Stimulated activated CD8-positive, alpha-beta memory T cell treated with anti-CD3 and anti-CD28 coated beads, Interleukin-12 subunit alpha, Interleukin-12 subunit beta, amount 100 ng/mL, for 24 hours (primary cell): Measurements from ENCODE around the gene OR52K1.
"Not testable (repeated sequence)": the region's sequence is repeated elsewhere in the genome, so short reads cannot be mapped to it uniquely, and the experiment has no call there.

ENCODE experiments used
- DNase-seq: peaks from one replicate; pipeline ENCODE4 v3.0.0-alpha.2; 2020; ENCODE audit errors: extremely low read depth

The OR52K1 gene

DNA sequence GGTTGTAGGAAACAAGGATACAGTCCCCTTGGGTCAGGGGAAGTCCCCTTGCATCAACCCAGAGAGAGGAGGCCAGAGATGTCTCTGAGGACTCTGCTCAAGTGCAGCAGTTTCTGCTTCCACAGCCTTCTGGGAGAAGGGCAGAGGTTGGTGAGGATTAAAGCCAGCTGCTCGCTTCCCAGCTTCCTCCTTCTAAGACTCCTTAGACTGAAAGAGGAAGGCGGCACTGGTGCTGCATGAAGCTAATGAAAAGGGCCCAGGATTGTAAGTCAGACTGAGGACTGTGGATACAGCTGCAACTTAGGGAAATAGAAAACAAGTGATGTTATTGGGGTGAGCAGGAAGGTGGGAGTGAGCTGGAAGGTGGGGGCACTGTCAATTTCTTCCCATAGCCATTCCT lies at the start of gene OR52K1:
TSS of gene OR52K1 (plus strand) at position 202 of the 400 bp plus-strand sequence. CDS start 6,255 bp downstream, outside the sequence.
- DNase-seq = no peak

DNA sequence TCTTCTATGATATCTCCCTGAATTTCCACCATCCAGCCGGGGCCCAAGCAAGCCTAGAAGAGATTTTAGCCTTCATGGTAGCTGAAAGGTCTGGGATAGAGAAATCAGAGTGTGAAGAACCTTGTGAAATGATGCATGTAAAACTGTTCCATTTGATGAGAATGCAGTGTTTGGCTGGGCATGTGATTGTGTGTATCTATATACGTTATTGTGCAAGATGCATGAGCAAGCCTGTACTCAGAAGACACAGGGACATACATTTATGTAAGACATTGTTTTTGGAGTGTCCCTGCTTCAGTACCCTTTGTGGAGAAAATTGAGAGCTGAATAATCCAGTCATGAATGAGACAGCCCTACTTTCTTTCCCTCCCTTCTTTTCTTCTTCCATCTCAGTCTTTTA lies 48.6 kb upstream of the OR52K1 start:
- no peak for DNase-seq

DNA sequence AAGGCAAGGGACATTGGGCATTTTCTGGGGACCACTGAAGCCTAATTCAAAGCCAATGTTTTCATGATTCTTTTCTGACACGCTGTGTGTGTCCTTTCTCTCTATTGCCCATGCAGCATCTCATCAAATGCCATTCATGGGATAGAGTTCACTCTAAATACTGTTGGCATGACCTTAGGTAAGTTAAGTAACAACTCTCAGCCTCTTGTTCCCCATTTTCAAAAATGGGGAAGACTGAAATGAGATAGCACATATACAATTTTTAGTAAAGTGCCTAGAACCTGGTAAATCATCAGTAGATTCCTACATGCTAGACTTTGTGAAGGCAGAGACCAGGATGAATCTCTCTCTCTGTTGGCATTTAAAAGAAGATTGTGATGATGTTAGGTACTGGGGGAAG lies 46.0 kb upstream of the OR52K1 start:
- no peak for DNase-seq

DNA sequence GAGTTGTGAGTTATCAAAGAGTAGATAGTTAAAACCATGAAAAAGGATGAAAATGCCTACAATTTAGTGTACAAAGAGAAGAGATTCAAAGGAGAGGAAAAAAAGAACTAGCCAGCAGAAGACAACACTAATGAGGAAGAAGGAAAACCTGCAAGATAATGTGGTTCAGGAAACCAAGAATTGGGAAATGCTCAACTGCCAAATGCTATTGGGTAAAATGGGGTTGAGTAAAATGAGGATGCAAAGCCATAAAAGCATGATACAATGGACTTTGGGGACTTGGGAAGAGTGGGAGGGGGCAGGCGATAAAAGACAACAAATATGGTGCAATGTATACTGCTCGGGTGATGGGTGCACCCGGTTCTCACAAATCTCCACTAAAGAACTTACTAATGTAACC lies 40.9 kb upstream of the OR52K1 start:
- no peak for DNase-seq

DNA sequence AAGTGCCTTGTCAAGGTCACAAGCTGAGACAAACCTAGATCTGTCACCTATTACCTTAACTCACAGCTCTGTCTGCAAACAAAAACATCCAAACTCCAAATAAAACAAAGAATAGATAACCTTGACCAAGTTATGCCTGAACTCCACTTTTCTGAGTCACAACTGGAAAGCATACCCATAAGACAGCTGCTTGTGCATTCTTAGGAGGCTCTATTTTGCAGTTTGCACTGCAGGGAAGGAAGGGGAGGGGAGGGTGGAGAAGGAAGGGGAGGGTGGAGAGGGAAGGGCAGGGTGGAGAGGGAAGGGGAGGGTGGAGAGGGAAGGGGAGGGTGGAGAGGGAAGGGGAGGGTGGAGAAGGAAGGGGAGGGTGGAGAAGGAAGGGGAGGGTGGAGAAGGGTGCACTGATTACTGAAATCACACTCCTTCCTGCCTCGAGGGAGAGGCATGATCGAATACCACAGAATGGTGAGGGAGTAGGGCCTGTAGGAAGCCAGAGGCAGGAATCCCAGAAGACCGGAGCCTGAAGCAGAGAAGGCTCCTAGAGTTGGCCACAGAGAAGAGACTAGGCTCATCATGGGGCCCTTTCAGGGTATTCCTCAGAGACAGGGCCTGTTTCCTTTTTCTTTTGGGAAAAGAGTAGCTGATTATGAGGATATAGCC lies 39.1 kb upstream of the OR52K1 start:
- DNase-seq = no peak

DNA sequence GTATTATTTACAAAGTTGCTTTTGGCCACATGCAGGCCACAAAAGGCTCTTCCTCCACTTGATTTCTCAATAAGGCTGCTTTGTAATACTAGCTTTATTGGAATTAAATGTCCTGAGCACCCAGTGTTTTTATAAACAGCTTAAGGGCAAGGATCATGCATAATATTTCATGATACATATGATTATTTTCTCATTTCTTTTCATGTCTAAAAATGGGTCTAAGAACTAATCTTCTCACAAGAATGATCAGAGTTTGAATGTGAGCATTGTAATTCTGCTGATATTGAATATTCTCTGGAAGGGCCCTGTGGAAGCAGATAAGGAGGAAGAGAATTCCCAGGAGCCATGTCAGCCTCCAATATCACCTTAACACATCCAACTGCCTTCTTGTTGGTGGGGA lies 33.5 kb upstream of the OR52K1 start, which contains the start of gene OR52K2:
TSS of gene OR52K2 (plus strand) at position 301 of the 400 bp plus-strand sequence. CDS start at position 346, 45 bp downstream.
- no peak for DNase-seq

DNA sequence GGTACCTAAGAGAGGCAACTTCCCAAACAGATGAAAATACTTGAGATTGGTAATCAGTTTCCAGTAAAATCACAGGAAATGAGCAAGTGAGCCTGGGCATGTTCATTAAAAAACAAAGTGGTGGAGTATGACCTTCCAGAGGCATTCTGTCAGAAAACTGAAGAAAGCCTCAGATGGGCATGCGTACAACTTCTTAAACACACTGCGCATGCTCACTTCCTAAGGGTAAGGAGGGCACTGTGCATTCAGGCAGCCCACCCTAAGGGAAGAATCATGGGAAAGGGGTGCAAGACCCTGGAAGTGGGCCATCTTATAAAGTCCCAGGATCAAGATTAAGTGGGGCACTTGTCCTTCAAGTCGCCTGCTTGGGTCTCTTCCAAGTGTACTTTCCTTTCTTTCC lies 29.3 kb upstream of the OR52K1 start:
- DNase-seq = no peak

DNA sequence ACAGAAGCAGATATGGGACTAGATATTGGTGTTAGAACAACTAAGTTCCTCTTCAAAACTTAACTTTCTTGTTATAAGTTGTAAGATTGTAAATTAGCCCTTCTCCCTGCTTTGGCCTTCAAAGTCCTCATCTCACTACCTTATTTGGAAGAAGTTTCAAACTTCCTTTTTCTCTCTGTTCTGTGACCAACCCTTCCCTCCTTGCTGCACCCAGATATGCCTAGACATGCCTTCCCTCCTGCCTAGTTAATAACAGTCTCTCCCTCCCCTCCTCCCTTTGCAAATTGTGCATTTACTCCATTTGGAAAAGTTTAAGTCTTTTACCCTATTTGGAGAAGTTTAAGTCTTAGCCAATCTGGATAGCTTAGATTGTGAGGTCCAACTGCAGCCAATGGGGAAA lies 28.4 kb upstream of the OR52K1 start:
- DNase-seq = no peak

DNA sequence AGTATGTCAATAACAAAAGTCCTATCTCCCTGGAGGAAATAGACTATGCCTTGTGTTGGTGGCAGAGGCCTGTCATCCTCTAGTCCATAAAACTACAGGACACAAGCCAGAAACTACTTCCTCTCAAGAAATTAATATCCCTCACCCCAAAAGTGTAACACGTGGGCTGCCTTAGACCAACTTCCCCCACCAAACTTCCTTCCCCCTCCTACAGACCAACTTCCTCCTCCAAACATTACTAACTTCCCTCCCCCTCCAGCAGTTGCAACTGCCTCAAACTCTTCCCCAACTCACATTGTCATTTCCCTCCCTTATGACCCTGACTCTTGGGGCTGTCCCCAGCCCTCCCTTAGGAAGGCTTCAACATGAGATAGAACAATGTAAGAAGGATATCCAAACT lies 27.0 kb upstream of the OR52K1 start:
- DNase-seq = no peak

DNA sequence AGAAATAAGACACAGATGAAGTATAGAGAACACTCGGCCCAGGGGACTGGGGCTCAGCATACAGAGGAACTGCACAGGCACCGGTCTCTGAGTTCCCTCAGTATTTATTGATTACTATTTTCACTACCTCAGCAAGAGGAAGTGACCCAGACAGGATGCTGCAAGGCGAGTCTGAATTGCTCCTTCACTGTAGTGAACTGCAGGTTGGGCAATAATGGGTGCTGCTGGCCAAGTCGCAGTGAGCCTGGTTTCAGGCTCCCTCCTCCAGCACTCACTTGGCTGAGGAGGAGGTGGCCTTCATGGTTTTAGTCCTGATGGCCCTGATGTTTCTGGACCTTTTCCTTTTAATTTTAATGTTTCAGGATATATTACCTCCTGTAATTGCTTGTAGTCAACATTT lies 22.9 kb upstream of the OR52K1 start:
- DNase-seq = no peak

DNA sequence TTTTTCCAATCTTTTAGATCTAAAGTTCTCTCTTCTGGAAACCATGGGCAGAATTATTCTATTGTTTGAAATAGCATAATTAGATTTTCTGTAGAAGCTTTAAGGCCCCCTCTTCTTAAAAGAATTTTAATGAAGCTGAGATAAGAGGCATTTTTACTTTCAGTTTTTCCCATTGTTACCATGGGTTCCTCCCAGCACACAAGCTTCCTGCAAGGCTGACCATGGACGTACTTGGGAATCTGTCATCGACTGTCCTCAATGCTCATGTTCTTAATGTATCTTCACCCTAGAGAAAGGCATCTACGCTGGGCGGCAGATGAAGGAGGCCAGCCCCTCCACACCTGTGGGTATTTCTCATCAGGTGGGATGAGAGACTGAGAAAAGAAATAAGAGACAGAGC lies 22.3 kb upstream of the OR52K1 start:
- no peak for DNase-seq

DNA sequence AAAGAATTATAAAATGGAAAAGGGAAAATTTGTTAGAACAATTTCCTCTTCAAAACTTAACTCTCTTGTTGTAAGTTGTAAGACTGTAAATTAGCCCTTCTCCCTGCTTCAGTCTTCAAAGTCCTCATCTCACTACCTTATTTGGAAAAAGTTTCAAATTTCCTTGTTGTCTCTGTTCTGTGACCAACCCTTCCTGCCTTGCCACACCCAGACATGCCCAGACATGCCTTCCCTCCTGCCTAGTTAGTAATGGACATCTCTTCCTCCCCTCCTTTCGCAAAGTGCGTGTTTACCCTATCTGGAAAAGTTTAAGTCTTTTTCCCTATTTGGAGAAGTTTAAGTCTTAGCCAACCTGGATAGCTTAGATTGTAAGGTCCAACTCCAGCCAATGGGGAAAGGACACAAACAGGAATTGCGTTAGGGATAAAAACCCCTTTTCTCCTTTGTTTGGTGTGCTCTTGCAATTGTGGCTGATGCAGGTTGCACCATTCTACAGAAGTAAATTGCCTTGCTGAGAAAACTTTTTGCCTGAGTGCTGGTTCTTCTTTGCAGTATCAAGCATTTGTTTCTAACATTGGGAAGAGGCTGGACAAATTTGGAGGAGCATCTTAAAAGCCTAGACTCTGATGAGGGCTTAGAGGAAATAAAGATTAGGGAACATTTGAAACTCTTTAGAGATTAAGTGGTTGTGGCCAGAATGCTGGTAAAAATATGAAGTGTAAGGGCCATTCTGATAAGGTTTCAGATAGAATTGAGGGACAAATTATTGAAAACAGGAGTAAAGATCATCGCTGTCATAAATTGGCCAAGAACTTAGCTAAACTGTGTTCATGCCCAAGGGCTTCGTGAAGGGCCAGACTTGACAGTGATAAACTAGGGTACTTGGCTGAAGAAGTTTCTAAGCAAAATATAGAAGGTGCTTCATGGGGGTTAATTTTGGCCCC lies 18.0 kb upstream of the OR52K1 start:
- no peak for DNase-seq

DNA sequence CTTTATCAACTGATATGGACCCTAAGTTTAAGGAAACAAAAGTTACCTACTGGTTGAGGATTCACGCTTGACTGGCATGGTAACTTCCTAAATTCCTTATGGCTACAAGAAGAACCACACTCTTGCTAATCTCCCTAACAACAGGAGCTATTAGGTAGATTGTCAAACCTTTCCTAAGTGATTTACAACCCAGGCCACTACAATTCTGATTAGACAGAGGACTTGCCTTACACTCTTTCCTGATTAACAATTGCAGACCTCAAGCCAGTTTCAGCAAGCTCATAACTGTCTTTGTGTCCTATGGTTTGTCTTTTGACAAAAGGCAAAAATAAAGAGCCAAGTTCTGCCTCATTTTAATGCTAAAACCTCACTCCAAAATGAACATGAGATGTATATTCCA lies 17.0 kb upstream of the OR52K1 start:
- no peak for DNase-seq

DNA sequence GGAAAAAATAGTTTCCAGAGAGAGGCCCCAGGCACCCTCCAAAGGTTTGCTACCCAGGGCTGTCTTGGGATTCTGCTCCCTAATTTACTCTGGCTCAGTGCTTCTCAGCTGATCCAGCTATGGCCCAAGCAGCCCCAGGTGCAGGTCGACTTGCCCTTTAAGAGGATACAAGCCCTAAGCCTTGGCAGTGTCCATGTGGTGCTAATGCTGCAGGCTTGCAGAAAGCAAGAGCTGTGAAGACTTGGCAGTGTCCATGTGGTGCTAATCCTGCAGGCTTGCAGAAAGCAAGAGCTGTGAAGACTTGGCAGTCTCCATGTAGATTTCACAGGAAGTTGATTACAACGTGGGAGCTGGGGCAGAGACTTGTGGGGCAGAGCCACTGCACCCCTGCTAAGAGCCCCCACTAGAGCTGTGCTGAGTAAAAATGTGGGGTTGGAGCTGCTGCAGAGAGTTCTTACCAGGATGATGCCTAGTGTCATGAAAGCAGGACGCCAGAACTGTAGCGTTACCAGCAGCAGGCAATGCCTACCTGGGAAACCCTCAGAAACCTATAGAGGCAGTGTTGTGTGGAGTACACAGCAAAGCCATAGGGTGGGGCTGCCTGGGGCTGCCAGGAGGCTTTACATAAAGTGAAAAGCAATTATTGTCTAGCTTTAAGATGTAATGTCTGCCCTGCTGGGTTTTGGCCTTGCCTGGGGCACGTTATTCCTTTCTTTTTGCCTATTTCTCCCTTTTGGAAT lies 16.1 kb upstream of the OR52K1 start:
- no peak for DNase-seq

DNA sequence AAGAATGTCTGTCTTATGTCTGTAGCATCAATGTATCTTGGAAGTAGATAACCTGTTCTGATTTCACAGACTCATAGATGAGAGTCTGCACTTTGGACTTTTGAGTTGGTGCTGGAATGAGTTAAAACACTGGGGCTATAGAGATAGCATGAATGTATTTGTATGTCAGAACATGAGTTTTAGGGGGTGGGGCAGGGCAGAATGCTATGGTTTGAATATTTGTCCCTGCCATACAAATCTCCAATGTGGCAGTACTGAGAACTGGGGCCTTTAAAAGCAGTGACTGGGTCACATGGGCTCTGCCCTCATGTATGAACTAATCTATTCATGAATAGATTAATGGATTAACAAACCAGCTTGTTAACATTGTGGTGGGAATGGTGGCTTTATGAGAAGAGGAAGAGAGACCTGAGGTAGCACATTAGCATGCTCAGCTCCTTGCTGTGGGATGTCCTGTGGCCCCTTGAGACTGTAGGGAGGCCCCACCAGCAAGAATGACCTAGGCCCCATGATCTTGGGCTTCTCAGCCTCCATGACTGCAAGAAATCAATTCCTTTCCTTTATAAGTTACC lies 15.5 kb upstream of the OR52K1 start:
- no peak for DNase-seq

DNA sequence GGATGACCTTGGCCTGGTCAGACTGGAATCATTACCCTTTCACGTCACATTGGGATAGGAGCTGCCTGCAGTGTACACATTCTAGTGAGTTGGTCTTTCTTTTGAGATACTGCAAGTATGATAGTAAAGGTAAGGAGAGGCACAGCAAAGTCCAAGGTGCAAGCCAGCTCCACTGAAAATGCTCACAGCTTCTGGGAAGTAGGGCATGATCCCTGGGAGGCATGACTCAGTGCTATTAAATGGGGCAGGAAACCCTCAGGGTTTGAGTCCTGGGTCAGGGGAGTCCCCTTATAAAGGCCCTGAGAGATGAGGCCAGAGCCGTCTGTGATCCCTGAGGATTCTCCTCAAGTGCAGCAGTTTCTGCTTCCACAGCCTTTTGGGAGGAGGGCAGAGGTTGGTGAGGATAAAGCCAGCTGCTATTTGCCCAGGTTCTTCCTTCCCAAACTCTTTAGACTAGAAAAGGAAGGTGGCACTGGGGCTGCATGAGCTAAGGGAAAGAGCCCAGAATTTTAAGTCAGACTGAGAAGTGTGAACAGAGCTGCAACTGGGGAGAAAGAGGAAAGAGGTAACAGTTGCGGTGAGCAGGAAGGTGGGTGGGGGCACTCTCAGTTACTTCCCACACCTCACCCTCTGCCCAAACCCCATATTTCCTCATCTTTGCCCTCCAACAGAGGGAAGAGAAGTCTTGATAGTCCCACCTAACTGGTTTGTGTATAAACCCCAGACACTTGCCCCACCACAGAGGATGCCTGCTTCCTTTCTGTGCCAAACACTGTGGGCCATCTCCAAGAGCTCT lies 14.4 kb upstream of the OR52K1 start:
- DNase-seq = no peak

DNA sequence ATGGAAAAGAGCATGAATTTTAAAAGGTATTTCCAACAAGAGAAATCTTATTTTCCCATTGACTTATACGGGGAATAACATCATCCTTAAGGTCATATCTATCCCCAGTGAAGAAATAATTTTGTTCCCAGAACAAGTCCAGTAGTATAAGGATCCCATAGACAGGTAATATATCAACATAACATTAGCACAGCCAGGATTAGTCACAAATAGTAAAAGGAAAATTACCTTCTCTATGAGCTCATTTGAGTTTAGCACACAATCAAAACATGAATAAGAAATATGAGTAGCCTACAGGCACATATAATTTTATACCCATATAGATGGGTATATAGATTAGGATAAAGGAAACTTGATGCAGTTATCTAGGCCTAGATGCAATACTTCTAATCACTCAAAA lies 2.8 kb upstream of the OR52K1 start:
- no peak for DNase-seq

DNA sequence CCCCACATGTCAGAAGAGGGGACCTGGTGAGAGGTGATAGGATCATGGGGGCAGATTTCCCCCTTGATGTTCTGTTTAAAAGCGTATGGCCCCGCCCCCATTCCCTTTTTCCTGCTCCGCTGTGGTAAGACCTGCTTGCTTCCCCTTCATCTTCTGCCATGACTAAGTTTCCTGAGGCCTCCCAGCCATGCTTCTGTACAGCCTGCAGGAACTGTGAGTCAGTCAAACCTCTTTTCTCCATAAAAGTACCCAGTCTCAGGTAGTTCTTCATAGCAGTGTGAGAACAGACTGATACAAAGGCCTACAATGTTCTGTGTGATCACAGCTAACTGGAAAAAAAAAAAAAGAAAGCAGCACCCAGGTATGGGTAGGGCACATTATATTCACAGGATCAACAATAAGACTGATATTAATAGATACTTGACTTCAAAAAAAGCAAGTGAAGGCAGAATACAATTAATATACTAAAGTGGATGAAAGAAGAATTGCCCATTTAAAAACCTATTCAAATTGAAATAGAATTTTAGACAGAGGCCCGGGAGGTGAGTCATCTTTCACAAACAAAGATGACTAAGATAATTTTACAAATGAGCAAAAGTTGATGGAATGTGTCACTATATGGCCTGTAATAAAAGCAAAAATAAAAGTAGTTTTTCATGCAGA lies 1.7 kb upstream of the OR52K1 start:
- DNase-seq = no peak

DNA sequence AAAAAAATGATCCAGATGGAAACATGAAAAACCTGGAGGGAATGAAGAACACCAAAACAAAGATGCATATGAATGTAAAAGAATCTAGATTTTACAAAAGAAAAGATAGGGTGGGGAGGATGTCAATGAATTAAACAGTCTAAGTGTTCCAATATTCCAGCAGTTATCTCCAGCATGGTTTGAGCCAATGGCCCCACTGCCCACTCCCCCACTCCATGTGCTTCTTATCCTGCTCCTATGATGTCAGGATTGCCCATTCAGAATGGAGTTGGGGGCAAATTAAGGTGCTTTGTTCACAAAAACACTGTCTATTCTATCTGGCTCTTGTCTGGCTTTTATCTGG lies 1.2 kb upstream of the OR52K1 start:
- no peak for DNase-seq

DNA sequence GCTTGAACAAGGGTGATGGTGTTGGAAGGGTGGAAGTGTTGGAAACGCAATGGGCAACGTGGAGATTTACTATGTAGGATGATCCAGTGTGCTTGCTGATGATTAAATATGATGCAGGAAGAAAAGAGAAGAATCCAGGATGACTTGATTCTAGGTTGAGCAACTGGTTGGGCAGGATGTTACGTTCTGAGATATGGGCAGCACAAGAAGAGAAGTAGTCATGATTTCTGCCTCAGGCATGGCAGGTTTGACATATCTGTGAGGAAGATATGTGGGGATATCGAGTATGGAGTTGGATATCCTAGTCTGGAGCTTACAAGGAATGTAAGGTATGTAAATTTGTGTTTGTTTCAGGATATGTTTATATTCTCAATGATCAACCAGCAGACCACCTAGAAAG lies 1.9 kb downstream of the OR52K1 start:
- no peak for DNase-seq

DNA sequence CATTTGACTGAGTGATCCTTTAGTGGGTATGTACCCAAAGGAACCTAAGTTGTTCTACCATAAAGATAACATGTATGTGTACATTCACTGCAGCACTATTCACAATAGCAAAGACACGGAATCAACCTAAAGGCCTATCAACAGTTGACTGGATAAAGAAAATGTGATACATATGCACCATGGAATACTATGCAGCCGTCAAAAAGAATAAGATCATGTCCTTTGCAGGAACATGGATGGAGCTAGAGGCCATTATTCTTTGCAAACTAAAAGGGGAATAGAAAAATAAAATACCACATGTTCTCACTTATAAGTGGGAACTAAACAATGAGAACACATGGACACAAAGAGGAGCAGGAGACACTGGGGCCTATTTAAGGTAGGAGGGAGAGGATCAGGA lies 9.0 kb downstream of the OR52K1 start:
- not testable (repeated sequence) for DNase-seq
